Activated effector memory CD4-positive, alpha-beta T cell treated with anti-CD3 and anti-CD28 coated beads, Interleukin-2, amount 50 U/mL, for 16 hours (primary cell): ENCODE results near the gene MAP3K4.

Source experiments
- DNase-seq: peaks from one replicate; pipeline ENCODE4 v3.0.0-alpha.2; 2020

MAP3K4 gene

GRCh38 chr6:160991406-160992060 is at the start of gene MAP3K4:
MAP3K4 (plus strand) TSS chr6:160991769; CDS start chr6:160991932, 163 bp downstream.
- DNase-seq, result peak; percentile 94

- DNase-seq, result no peak
These were observed 47.6 kb upstream of the MAP3K4 start for GRCh38 chr6:160943997-160944396.

- no peak for DNase-seq
These were observed 45.9 kb upstream of the MAP3K4 start for GRCh38 chr6:160945516-160946177.

GRCh38 chr6:160949531-160949930 is 42.0 kb upstream of the MAP3K4 start:
- no peak for DNase-seq

GRCh38 chr6:160950507-160950906 is 41.1 kb upstream of the MAP3K4 start:
- no peak for DNase-seq

GRCh38 chr6:160951187-160952030 is 40.2 kb upstream of the MAP3K4 start:
- no peak for DNase-seq

- DNase-seq, result no peak
These were observed 38.8 kb upstream of the MAP3K4 start for GRCh38 chr6:160952633-160953281.

GRCh38 chr6:160955508-160956295 is 35.9 kb upstream of the MAP3K4 start:
- no peak for DNase-seq

GRCh38 chr6:160956300-160957035 is 35.1 kb upstream of the MAP3K4 start:
- DNase-seq, result no peak

GRCh38 chr6:160959726-160960435 is 31.7 kb upstream of the MAP3K4 start:
- no peak for DNase-seq

- DNase-seq, result no peak
These were observed 30.7 kb upstream of the MAP3K4 start for GRCh38 chr6:160960839-160961238.

- DNase-seq, result no peak
These were observed 28.5 kb upstream of the MAP3K4 start for GRCh38 chr6:160962835-160963623.

- no peak for DNase-seq
These were observed 27.9 kb upstream of the MAP3K4 start for GRCh38 chr6:160963651-160964050.

GRCh38 chr6:160965893-160966292 is 25.7 kb upstream of the MAP3K4 start:
- no peak for DNase-seq

GRCh38 chr6:160966493-160967229 is 24.9 kb upstream of the MAP3K4 start:
- no peak for DNase-seq

GRCh38 chr6:160967351-160967750 is 24.2 kb upstream of the MAP3K4 start:
- no peak for DNase-seq

GRCh38 chr6:160967833-160968232 is 23.7 kb upstream of the MAP3K4 start:
- no peak for DNase-seq

- no peak for DNase-seq
These were observed 20.4 kb upstream of the MAP3K4 start for GRCh38 chr6:160971171-160971570.

- no peak for DNase-seq
These were observed 19.5 kb upstream of the MAP3K4 start for GRCh38 chr6:160972111-160972510.
